ENCODE results near the gene CFAP61. TPM values are rescaled to one million over a fixed set of nuclear protein-coding genes. Genes with fewer than 3 reads are reported as not detected.

CFAP61 gene
- total and polyA plus RNA-seq, 11 donors: 12.1 to 102 (median 41.8) TPM

DNA sequence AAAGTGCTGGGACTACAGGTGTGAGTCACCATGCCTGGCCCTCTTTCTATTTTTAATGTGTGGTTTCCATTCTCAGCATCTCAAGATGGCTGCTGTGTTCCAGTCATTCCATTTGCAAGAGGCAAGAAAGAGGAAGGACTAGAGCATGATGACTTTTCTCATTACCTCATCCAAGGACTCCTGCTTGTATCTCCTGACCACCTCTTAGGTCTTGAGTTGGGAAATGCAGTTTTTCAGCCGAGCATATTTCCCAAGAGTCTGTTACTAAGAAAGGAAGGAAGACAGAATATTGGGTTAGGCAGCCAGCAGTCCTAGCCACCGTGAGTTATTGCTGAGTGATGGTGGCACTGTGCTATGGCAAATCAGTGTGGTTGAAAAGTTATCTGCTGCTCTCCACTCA is 207.2 kb downstream of the CFAP61 start:
- intact Hi-C loops (cut with DNase I): no loop called here
- Histone ChIP-seq H3K36me3 (no peaks in the 10 kb centered on the region), H3K27me3 (no peaks in the 10 kb centered on the region), H3K4me3 (no peak overlapping the region), H3K27ac (peak overlapping the region in 1 of 12 donors; percentile 23), H3K9me3 (no peaks in the 10 kb centered on the region), H3K4me1 (peaks cover 0 to 13% (median 0%) of the 10 kb centered on the region in 12 donors)
- no peak for DNase-seq
- no peak for TF ChIP-seq POLR2A (IDR thresholded peaks at IDR 0.05)
- TF ChIP-seq, protein P1, sequence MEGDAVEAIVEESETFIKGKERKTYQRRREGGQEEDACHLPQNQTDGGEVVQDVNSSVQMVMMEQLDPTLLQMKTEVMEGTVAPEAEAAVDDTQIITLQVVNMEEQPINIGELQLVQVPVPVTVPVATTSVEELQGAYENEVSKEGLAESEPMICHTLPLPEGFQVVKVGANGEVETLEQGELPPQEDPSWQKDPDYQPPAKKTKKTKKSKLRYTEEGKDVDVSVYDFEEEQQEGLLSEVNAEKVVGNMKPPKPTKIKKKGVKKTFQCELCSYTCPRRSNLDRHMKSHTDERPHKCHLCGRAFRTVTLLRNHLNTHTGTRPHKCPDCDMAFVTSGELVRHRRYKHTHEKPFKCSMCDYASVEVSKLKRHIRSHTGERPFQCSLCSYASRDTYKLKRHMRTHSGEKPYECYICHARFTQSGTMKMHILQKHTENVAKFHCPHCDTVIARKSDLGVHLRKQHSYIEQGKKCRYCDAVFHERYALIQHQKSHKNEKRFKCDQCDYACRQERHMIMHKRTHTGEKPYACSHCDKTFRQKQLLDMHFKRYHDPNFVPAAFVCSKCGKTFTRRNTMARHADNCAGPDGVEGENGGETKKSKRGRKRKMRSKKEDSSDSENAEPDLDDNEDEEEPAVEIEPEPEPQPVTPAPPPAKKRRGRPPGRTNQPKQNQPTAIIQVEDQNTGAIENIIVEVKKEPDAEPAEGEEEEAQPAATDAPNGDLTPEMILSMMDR (IDR thresholded peaks at IDR 0.05): no peak
- WGBS, 4 donors: 35 to 67% (median 63%) methylated on average over 2 of the region's 2 CpGs
- ATAC-seq: peak in 2 of 4 donors; percentile 12 to 31

DNA sequence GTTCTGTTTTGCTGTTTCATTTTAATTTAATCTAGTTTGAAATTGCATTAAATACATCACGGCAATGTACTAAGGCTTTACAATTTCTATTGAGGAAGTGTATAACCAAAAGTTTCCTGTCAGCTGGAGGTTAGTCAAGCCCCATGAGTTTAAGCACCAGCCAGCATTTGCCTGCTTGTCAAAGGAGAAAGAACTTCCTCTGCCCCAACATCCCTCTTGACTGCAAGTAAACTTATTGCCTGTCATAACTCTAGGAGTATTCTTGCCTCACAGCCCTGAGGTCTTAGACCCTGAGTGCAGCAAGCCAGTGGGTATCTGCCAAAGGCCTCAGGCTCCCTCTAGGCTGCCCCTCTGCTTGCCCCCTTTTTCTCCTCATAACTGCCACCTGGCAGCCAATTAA is 208.8 kb downstream of the CFAP61 start:
- no peak for TF ChIP-seq POLR2A (IDR thresholded peaks at IDR 0.05)
- TF ChIP-seq, protein P1 (IDR thresholded peaks at IDR 0.05): no peak
- no peak for DNase-seq
- no peaks in the 10 kb centered on the region for H3K27me3 ChIP-seq
- H3K4me1 ChIP-seq: peaks cover 0 to 13% (median 0%) of the 10 kb centered on the region in 12 donors
- no peaks in the 10 kb centered on the region for H3K9me3 ChIP-seq
- peaks cover 0 to 4% (median 0%) of the 10 kb centered on the region in 9 donors for H3K36me3 ChIP-seq
- peak in 1 of 4 donors; percentile 64 for ATAC-seq
- H3K27ac ChIP-seq: peak overlapping the region in 1 of 12 donors; percentile 80
- 47 to 76% (median 70%) methylated on average over 1 of the region's 1 CpG for WGBS, 4 donors
- intact Hi-C loops (cut with DNase I): no loop called here
- H3K4me3 ChIP-seq: no peak overlapping the region

DNA sequence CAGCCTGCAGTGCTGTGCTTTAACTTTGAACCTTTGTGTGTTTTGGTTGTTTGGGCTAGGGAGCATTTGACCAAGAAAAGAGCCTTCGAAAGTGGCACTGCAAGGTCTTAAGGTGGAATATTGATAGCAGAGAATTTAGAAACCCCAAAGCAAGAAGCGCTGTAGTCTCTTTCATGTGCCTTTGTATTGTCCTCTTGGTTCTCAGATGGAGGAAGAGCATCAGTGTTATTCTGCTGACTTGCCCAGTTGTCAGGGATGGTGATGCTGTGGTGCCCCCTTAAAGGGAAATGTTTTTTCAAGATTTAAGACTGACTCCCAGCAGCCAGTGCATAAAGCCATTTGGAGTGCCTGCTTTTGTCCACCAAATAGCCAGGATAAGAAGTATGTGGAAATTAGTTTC is 212.9 kb downstream of the CFAP61 start:
- DNase-seq (no peak), ATAC-seq (no peak)
- Histone ChIP-seq H3K27ac (no peak overlapping the region), H3K9me3 (no peaks in the 10 kb centered on the region), H3K4me1 (peaks cover 0 to 23% (median 0%) of the 10 kb centered on the region in 12 donors), H3K4me3 (no peak overlapping the region), H3K27me3 (no peaks in the 10 kb centered on the region), H3K36me3 (peaks cover 0 to 5% (median 0%) of the 10 kb centered on the region in 9 donors)
- WGBS, 4 donors: 57 to 79% (median 63%) methylated on average over 2 of the region's 2 CpGs
- intact Hi-C loops (cut with DNase I): no loop called here
- TF ChIP-seq POLR2A (IDR thresholded peaks at IDR 0.05): no peak
- TF ChIP-seq, protein P1 (IDR thresholded peaks at IDR 0.05): no peak

DNA sequence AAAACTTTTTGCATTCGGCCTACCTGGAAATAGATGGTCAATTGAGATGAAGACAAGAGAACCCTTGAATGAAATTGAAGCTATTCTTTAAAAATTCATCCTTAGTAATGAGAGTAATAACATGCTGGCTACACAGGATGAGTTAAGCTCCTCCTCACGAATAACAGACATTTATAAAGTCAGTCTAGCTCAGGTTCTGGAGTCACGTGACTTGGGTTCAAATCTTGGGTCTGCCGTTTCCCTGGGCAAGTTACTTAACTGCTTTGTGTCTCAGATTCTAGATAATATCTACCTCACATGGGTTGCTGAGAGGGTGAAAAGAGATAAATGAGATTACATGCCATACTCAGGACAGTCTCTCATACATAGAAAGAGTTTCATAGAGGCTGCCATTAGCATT is 214.2 kb downstream of the CFAP61 start:
- Histone ChIP-seq H3K9me3 (no peaks in the 10 kb centered on the region), H3K27me3 (no peaks in the 10 kb centered on the region), H3K4me1 (peaks cover 0 to 15% (median 0%) of the 10 kb centered on the region in 12 donors), H3K4me3 (no peak overlapping the region), H3K36me3 (peaks cover 0 to 5% (median 0%) of the 10 kb centered on the region in 9 donors), H3K27ac (no peak overlapping the region)
- no peak for ATAC-seq
- TF ChIP-seq POLR2A (IDR thresholded peaks at IDR 0.05): no peak
- no peak for DNase-seq
- 68 to 84% (median 76%) methylated on average over 4 of the region's 4 CpGs for WGBS, 4 donors
- intact Hi-C loops (cut with DNase I): no loop called here

Measured in heart left ventricle (tissue), 16 donors.